ENCODE results near the gene KIF4A. TPM values are rescaled to one million over a fixed set of nuclear protein-coding genes. Genes with fewer than 3 reads are reported as not detected.

Gene KIF4A
- total RNA-seq, 4 donors from 2014 or later, result 1.3 to 4.4 (median 1.4) TPM; not detected in 1

GRCh38 chrX:70453024-70453618, 163.2 kb downstream of the KIF4A start:
- TF ChIP-seq, protein P1, sequence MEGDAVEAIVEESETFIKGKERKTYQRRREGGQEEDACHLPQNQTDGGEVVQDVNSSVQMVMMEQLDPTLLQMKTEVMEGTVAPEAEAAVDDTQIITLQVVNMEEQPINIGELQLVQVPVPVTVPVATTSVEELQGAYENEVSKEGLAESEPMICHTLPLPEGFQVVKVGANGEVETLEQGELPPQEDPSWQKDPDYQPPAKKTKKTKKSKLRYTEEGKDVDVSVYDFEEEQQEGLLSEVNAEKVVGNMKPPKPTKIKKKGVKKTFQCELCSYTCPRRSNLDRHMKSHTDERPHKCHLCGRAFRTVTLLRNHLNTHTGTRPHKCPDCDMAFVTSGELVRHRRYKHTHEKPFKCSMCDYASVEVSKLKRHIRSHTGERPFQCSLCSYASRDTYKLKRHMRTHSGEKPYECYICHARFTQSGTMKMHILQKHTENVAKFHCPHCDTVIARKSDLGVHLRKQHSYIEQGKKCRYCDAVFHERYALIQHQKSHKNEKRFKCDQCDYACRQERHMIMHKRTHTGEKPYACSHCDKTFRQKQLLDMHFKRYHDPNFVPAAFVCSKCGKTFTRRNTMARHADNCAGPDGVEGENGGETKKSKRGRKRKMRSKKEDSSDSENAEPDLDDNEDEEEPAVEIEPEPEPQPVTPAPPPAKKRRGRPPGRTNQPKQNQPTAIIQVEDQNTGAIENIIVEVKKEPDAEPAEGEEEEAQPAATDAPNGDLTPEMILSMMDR (IDR thresholded peaks at IDR 0.05), result no peak
- no peak for TF ChIP-seq POLR2AphosphoS5 (IDR thresholded peaks at IDR 0.05)
- no peak for TF ChIP-seq EP300 (IDR thresholded peaks at IDR 0.05; ENCODE audit: low read depth)
- no peak for TF ChIP-seq POLR2A (IDR thresholded peaks at IDR 0.05)
- H3K36me3 ChIP-seq, result no peaks in the 10 kb centered on the region
- intact Hi-C loops (cut with DNase I; ENCODE audit: low total_unique reads), result no loop called here
- no peaks in the 10 kb centered on the region for H3K27me3 ChIP-seq
- WGBS, 2 donors (ENCODE audit: low coverage in 1 of 2), result 39% methylated on average over 5 of the region's 5 CpGs; no CpG with 5 or more reads in 1 of the 2 donors
- no peaks in the 10 kb centered on the region for H3K9me3 ChIP-seq
- peaks cover 0 to 28% (median 3%) of the 10 kb centered on the region in 4 donors for H3K4me1 ChIP-seq
- in situ Hi-C loops (cut with MboI; ENCODE audit: low pct_ligation_motif_present in 1 of 4, low pct_unique_long_range_greater_than_20kb in 1 of 4, low sequenced_read_pairs in 3 of 4), result loop anchor here in 2 of 4 donors (10.0 kb wide), 1 partner anchor 102 kb away; no protein-coding TSS in a partner anchor
- peak overlapping the region in 3 of 4 donors; percentile 32 to 64 (median 49) for H3K4me3 ChIP-seq
- DNase-seq, result no peak
- H3K27ac ChIP-seq, result peak overlapping the region; percentile 73 to 96 (median 85)

DNA sequence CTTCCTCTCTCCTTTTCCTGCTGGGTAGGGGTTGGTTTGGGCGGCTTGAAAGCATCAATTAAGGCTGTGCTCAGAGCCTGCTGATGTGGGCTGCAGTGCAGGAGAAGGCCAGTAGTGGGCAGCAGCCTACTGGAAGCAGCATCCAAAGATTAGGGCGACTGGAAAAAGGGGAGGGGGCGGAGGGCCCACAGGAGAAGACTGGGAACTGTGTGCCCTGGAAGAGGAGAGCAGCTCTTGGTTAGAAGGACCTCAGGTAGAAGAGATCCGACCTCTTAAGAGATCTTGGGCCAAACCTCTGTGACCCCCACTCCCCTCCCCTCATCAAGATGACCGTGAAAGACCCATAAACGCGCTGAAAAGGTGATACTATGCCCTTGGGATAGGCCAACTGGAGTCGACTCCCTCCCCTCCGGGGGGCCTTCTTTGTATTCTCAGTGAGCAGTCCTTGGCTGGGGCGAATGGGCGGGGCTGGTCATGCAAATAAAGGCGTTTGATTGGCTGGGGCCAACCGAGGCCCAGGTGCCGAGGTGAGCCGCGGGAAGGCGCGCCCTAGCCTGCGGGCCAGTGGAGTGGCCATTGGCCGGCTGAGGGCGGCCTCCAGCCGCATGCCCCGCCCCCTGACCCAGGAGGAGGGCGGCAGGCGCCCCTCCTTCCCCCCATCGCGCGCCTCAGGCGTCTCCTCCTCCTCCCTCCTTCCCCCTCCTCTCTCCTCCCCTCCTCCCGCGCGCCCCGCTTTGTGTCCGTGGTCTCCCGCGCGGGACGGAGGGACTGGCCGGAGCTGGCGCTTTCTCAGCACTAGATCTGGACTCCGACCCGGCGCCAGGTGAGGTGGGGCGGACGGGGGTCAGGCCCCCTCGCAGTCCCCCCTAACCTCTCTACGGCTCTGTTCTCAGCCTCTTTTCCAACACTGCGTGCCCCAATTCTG, 164.8 kb downstream of the KIF4A start:
- intact Hi-C loops (cut with DNase I; ENCODE audit: low total_unique reads) (no loop called here), in situ Hi-C loops (cut with MboI; ENCODE audit: low pct_ligation_motif_present in 1 of 4, low pct_unique_long_range_greater_than_20kb in 1 of 4, low sequenced_read_pairs in 3 of 4) (loop anchor here in 2 of 4 donors (10.0 kb wide), 1 partner anchor 100 kb away; no protein-coding TSS in a partner anchor)
- no peaks in the 10 kb centered on the region for H3K9me3 ChIP-seq
- peak; percentile 91 for DNase-seq
- 46% methylated on average over 47 of the region's 48 CpGs; no CpG with 5 or more reads in 1 of the 2 donors for WGBS, 2 donors (ENCODE audit: low coverage in 1 of 2)
- TF ChIP-seq POLR2AphosphoS5 (IDR thresholded peaks at IDR 0.05) (peak in 2 of 3 donors; percentile 14 to 61), EP300 (IDR thresholded peaks at IDR 0.05; ENCODE audit: low read depth) (no peak), POLR2A (IDR thresholded peaks at IDR 0.05) (peak; percentile 44)
- TF ChIP-seq, protein P1 (IDR thresholded peaks at IDR 0.05), result peak; percentile 74 to 91 (median 78)
- H3K4me3 ChIP-seq, result peak overlapping the region; percentile 47 to 85 (median 61)
- no peaks in the 10 kb centered on the region for H3K27me3 ChIP-seq
- peak overlapping the region; percentile 87 to 97 (median 94) for H3K27ac ChIP-seq
- H3K36me3 ChIP-seq, result no peaks in the 10 kb centered on the region
- H3K4me1 ChIP-seq, result peaks cover 0 to 28% (median 3%) of the 10 kb centered on the region in 4 donors

- TF ChIP-seq POLR2A (IDR thresholded peaks at IDR 0.05), result no peak
- no peak for TF ChIP-seq POLR2AphosphoS5 (IDR thresholded peaks at IDR 0.05)
- TF ChIP-seq, protein P1 (IDR thresholded peaks at IDR 0.05), result no peak
- TF ChIP-seq EP300 (IDR thresholded peaks at IDR 0.05; ENCODE audit: low read depth), result no peak
- in situ Hi-C loops (cut with MboI; ENCODE audit: low pct_ligation_motif_present in 1 of 4, low pct_unique_long_range_greater_than_20kb in 1 of 4, low sequenced_read_pairs in 3 of 4) (loop anchor here in 2 of 4 donors (10.0 kb wide), 1 partner anchor 99 kb away; no protein-coding TSS in a partner anchor), intact Hi-C loops (cut with DNase I; ENCODE audit: low total_unique reads) (no loop called here)
- peak overlapping the region; percentile 87 to 97 (median 94) for H3K27ac ChIP-seq
- peaks cover 0 to 28% (median 3%) of the 10 kb centered on the region in 4 donors for H3K4me1 ChIP-seq
- 0 to 37% methylated on average over 1 to 32 of the region's 32 CpGs for WGBS, 2 donors (ENCODE audit: low coverage in 1 of 2)
- peak; percentile 54 for DNase-seq
- no peaks in the 10 kb centered on the region for H3K9me3 ChIP-seq
- no peaks in the 10 kb centered on the region for H3K27me3 ChIP-seq
- H3K4me3 ChIP-seq, result peak overlapping the region; percentile 47 to 85 (median 61)
- no peaks in the 10 kb centered on the region for H3K36me3 ChIP-seq
These were observed 165.7 kb downstream of the KIF4A start for GRCh38 chrX:70455366-70456202.
